Endothelial cell of umbilical vein (primary cell): Measurements from ENCODE around the gene CCR1. TPM values are rescaled to one million over a fixed set of nuclear protein-coding genes. Genes with fewer than 3 reads are reported as not detected.
"Not testable (repeated sequence)": the region's sequence is repeated elsewhere in the genome, so short reads cannot be mapped to it uniquely, and the experiment has no call there.

Experiments used
- BruUV-seq: library from RNA; stranded (reverse); fragments of 400-500 nt; replicated peaks from 2 replicates; lab custom pipeline; 2021; lab: Mats Ljungman, UMichigan
- CTCF ChIA-PET: fragments of 300-600, 350-600 bp; sonication (Branson Sonifier 250); formaldehyde crosslinking; loops from one replicate; lab custom pipeline; 2021; ENCODE audit warnings: antibody characterized with exemption, inconsistent platforms; lab: Charles Lee
- POLR2A ChIA-PET: fragments of 300-600, 350-600 bp; sonication (Branson Sonifier 250); formaldehyde crosslinking; loops from one replicate; lab custom pipeline; 2021; ENCODE audit warnings: antibody characterized with exemption, inconsistent platforms; lab: Charles Lee
- DNase-seq: peaks from one replicate; pipeline ENCODE4 v3.0.0-alpha.2; 2011; ENCODE audit warnings: low read depth, low spot score
- FAIRE-seq: peaks from 2 replicates; lab custom pipeline; 2011; peaks lifted over from hg19 to GRCh38; lab: Jason Lieb, UNC
- H2AFZ ChIP-seq: 2 replicates; pipeline ENCODE4 v1.6.0; 2012; ENCODE audit warnings: low read depth, low read length, control low read depth, inconsistent platforms
- H3K27ac ChIP-seq: 2 replicates; pipeline ENCODE4 v1.5.1; 2011; ENCODE audit warnings: low read depth, mild to moderate bottlenecking, control low read depth, low read length, moderate library complexity; ENCODE audit not compliant: insufficient read depth
- H3K27me3 ChIP-seq, 2 experiments: 2 replicates each; pipeline versions ENCODE4 v1.6.0 to v1.6.1; 2011; ENCODE audit warnings: low read length in 2 of 2, mixed read lengths in 1 of 2; ENCODE audit not compliant: control insufficient read depth in 2 of 2, insufficient read depth in 2 of 2
- H3K36me3 ChIP-seq, 2 experiments: 2 replicates in 1 of 2; 3 replicates in 1 of 2; pipeline ENCODE4 v1.5.1; 2011; ENCODE audit warnings: low read length in 2 of 2, mild to moderate bottlenecking in 1 of 2, moderate library complexity in 1 of 2; ENCODE audit not compliant: control insufficient read depth in 2 of 2, insufficient read depth in 2 of 2; ENCODE audit errors: extremely low read depth in 1 of 2
- H3K4me1 ChIP-seq: 3 replicates; pipeline ENCODE4 v1.5.1; 2011; ENCODE audit warnings: mild to moderate bottlenecking, low read length; ENCODE audit not compliant: control insufficient read depth, insufficient read depth; ENCODE audit errors: extremely low read depth
- H3K4me2 ChIP-seq: 2 replicates; pipeline ENCODE4 v1.6.1; 2011; ENCODE audit warnings: low read length, control low read depth, mixed read lengths; ENCODE audit not compliant: insufficient read depth
- H3K4me3 ChIP-seq, 3 experiments: fragments of 200-600 bp in 1 of 3; sonication (generic), shearing (Covaris generic) in 1 of 3; replicated peaks in 1 of 3; 2 replicates each; pipeline ENCODE4 v1.5.1; 2011 to 2016; ENCODE audit warnings: control low read depth in 3 of 3, low read length in 3 of 3, mild to moderate bottlenecking in 2 of 3, inconsistent platforms in 1 of 3, low read depth in 1 of 3, moderate library complexity in 1 of 3; ENCODE audit not compliant: insufficient read depth in 1 of 3
- H3K79me2 ChIP-seq: 2 replicates; pipeline ENCODE4 v1.6.0; 2012; ENCODE audit warnings: low read length, inconsistent platforms; ENCODE audit not compliant: control insufficient read depth, insufficient read depth
- H3K9ac ChIP-seq: replicated peaks from 2 replicates; pipeline ENCODE3; 2011; ENCODE audit warnings: low read length, control low read depth; ENCODE audit not compliant: insufficient read depth; ENCODE audit errors: extremely low read depth
- H3K9me1 ChIP-seq: replicated peaks from 3 replicates; pipeline ENCODE4 v1.6.0; 2011; ENCODE audit warnings: mild to moderate bottlenecking, low read length; ENCODE audit not compliant: control insufficient read depth, insufficient read depth; ENCODE audit errors: extremely low read depth
- H3K9me3 ChIP-seq: replicated peaks from 2 replicates; pipeline ENCODE4 v1.5.1; 2012; ENCODE audit warnings: low read length, inconsistent platforms; ENCODE audit not compliant: control insufficient read depth, insufficient read depth
- H4K20me1 ChIP-seq: replicated peaks from 2 replicates; pipeline ENCODE3; 2011; ENCODE audit warnings: mild to moderate bottlenecking, low read length; ENCODE audit not compliant: control insufficient read depth, insufficient read depth; ENCODE audit errors: extremely low read depth
- CTCF ChIP-seq, 2 donors: IDR thresholded peaks; 1 replicate in 1 of 2; 2 replicates in 1 of 2; pipeline ENCODE4 v1.5.1; 2011; ENCODE audit warnings: low read length in 2 of 2, mild to moderate bottlenecking in 2 of 2, moderate library complexity in 2 of 2, control low read depth in 1 of 2, inconsistent platforms in 1 of 2, low read depth in 1 of 2; ENCODE audit not compliant: insufficient read depth in 1 of 2; ENCODE audit errors: extremely low read depth in 1 of 2
- EZH2 ChIP-seq: IDR thresholded peaks from 2 replicates; pipeline ENCODE4 v1.6.1; 2012; ENCODE audit warnings: borderline replicate concordance, low read depth, mild to moderate bottlenecking, moderate library complexity, low read length, inconsistent platforms; ENCODE audit not compliant: severe bottlenecking
- FOS ChIP-seq: IDR thresholded peaks from 2 replicates; pipeline ENCODE4 v1.6.1; 2011; ENCODE audit warnings: mild to moderate bottlenecking, low read length, moderate library complexity, borderline replicate concordance; ENCODE audit not compliant: insufficient read depth
- GATA2 ChIP-seq: IDR thresholded peaks from 2 replicates; pipeline ENCODE4 v1.7.0; 2011; ENCODE audit warnings: low read depth, mild to moderate bottlenecking, moderate library complexity, mixed read lengths, low read length; ENCODE audit not compliant: insufficient read length, insufficient read depth
- JUN ChIP-seq: IDR thresholded peaks from 2 replicates; pipeline ENCODE4 v1.6.1; 2011; ENCODE audit warnings: borderline replicate concordance, low read depth; ENCODE audit not compliant: insufficient read length, insufficient read depth
- MAX ChIP-seq: IDR thresholded peaks from 2 replicates; pipeline ENCODE4 v1.6.1; 2011; ENCODE audit not compliant: insufficient read depth, insufficient read length
- MYC ChIP-seq: IDR thresholded peaks from one replicate; pipeline ENCODE4 v1.6.1; 2011; ENCODE audit warnings: mild to moderate bottlenecking, low read depth, low read length
- POLR2A ChIP-seq: IDR thresholded peaks from 2 replicates; pipeline ENCODE4 v1.6.1; 2012; ENCODE audit warnings: low read depth, mild to moderate bottlenecking, control low read depth, low read length
- POLR2AphosphoS5 ChIP-seq: IDR thresholded peaks from 2 replicates; pipeline ENCODE4 v1.6.1; 2012; ENCODE audit warnings: low read depth, mild to moderate bottlenecking, control low read depth, low read length, moderate library complexity; ENCODE audit not compliant: insufficient read depth
- dilution Hi-C: fragments of 300-500 bp; cut with MboI; formaldehyde crosslinking; loops from one replicate; pipeline ENCODE4 v1.15.0; 2019; ENCODE audit warnings: low sequenced_read_pairs; ENCODE audit not compliant: extremely low pct_ligation_motif_present
- intact Hi-C: fragments of 100-400 bp; cut with micrococcal nuclease; formaldehyde crosslinking; loops from one replicate; pipeline ENCODE4 v1.10.0; 2022
- polyA plus RNA-seq, 4 experiments: library from polyadenylated mRNA; depleted of rRNA in 3 of 4; stranded (reverse) in 3 of 4; unstranded in 1 of 4; fragments of >200 nt; gene quantifications; 2 replicates each; pipeline versions ENCODE4 v1.2.1 to v1.2.3, GENCODE V29; 2011 to 2012; ENCODE audit warnings: missing spikeins in 1 of 4
- total RNA-seq: library from RNA; stranded (reverse); gene quantifications from 2 replicates; pipeline ENCODE4 v1.2.3, GENCODE V29; 2021

CCR1 gene
- total and polyA plus RNA-seq, 2 donors (not counting 3 experiments of a cell fraction or from before 2014, with no cell fraction given) = not detected

- POLR2A ChIA-PET = no interaction called here
- no peaks in the 10 kb centered on the region for H3K27me3 ChIP-seq
- H3K36me3 ChIP-seq = no peaks in the 10 kb centered on the region
- no peak overlapping the region for H3K27ac ChIP-seq
- H4K20me1 ChIP-seq = no peaks in the 10 kb centered on the region
- FAIRE-seq (no peak), DNase-seq (no peak)
- no peaks in the 10 kb centered on the region for H3K4me1 ChIP-seq
- no TSS peak for BruUV-seq
- H3K9ac ChIP-seq = no peak overlapping the region
- H3K79me2 ChIP-seq = no peaks in the 10 kb centered on the region
- CTCF ChIA-PET = no interaction called here
- dilution Hi-C loops (no loop called here), intact Hi-C loops (no loop called here)
- H2AFZ ChIP-seq = no peak overlapping the region
- TF ChIP-seq MAX (no peak), FOS (no peak), JUN (no peak), POLR2AphosphoS5 (no peak), CTCF (IDR thresholded peaks at IDR 0.05; ENCODE audit: extremely low read depth in 1 of 2, insufficient read depth in 1 of 2, low read depth in 1 of 2, low read length in 2 of 2) (no peak), MYC (no peak), GATA2 (no peak), POLR2A (no peak), EZH2 (no peak)
- H3K9me1 ChIP-seq = no peaks in the 10 kb centered on the region
- no peak overlapping the region for H3K4me2 ChIP-seq
- no peaks in the 10 kb centered on the region for H3K9me3 ChIP-seq
- no peak overlapping the region for H3K4me3 ChIP-seq
Measured at GRCh38 chr3:46162975-46163555, 45.0 kb downstream of the CCR1 start.

GRCh38 chr3:46157685-46158084 lies 50.4 kb downstream of the CCR1 start:
- H4K20me1 ChIP-seq, H2AFZ ChIP-seq, BruUV-seq, intact Hi-C loops, DNase-seq, POLR2A ChIA-PET, dilution Hi-C loops, H3K4me1 ChIP-seq, CTCF ChIA-PET, H3K4me2 ChIP-seq, H3K27me3 ChIP-seq, H3K36me3 ChIP-seq, H3K27ac ChIP-seq, H3K79me2 ChIP-seq, FAIRE-seq, H3K9ac ChIP-seq, H3K9me1 ChIP-seq, H3K9me3 ChIP-seq, H3K4me3 ChIP-seq: not testable (repeated sequence)
